OCI-LY3 (cell line): ENCODE measurements around the gene NKAPD1.

ENCODE experiments used
- H2AFZ ChIP-seq: fragments of 200-600, 300-600 bp; shearing (Covaris generic); 2 replicates; pipeline ENCODE4 v1.6.0; 2014; ENCODE audit warnings: antibody characterized with exemption, low read depth, low read length
- H3K27ac ChIP-seq: fragments of 200-600, 300-600 bp; sonication (generic); 2 replicates; pipeline ENCODE4 v1.5.1; 2014; ENCODE audit warnings: mild to moderate bottlenecking, low read length, moderate library complexity, mixed read lengths
- H3K27me3 ChIP-seq: fragments of 200-600, 300-600 bp; sonication (generic); 2 replicates; pipeline ENCODE4 v1.6.1; 2014; ENCODE audit warnings: low read depth, low read length, mixed read lengths
- H3K36me3 ChIP-seq: fragments of 200-600, 300-600 bp; sonication (generic); replicated peaks from 2 replicates; pipeline ENCODE3; 2014; ENCODE audit warnings: low read depth, low read length, mixed read lengths
- H3K4me1 ChIP-seq: fragments of 300-600, 200-600 bp; sonication (generic); 2 replicates; pipeline ENCODE4 v1.6.1; 2014; ENCODE audit warnings: low read length, mixed read lengths
- H3K4me2 ChIP-seq: fragments of 200-600, 300-600 bp; sonication (generic); 2 replicates; pipeline ENCODE4 v1.6.1; 2014; ENCODE audit warnings: low read length, mixed read lengths
- H3K4me3 ChIP-seq: fragments of 300-600, 200-600 bp; sonication (generic); 2 replicates; pipeline ENCODE4 v1.5.1; 2014; ENCODE audit warnings: antibody characterized with exemption, mild to moderate bottlenecking, low read length, moderate library complexity
- H3K79me2 ChIP-seq: fragments of 300-600, 200-600 bp; shearing (Covaris generic); 2 replicates; pipeline ENCODE4 v1.6.1; 2014; ENCODE audit warnings: mild to moderate bottlenecking, low read length, mixed read lengths
- H3K9ac ChIP-seq: fragments of 300-600, 200-600 bp; shearing (Covaris generic); 2 replicates; pipeline ENCODE4 v1.6.0; 2014; ENCODE audit warnings: mild to moderate bottlenecking, low read length, moderate library complexity
- H3K9me3 ChIP-seq: fragments of 200-600, 300-600 bp; shearing (Covaris generic); 2 replicates; pipeline ENCODE4 v1.6.1; 2014; ENCODE audit warnings: low read length, mixed read lengths; ENCODE audit not compliant: insufficient read depth
- H4K20me1 ChIP-seq: fragments of 200-600, 300-600 bp; sonication (generic); 2 replicates; pipeline ENCODE4 v1.6.1; 2016; ENCODE audit warnings: low read length, mixed read lengths; ENCODE audit not compliant: insufficient read depth
- CTCF ChIP-seq: fragments of 200-600, 300-600 bp; sonication (generic); IDR thresholded peaks from 2 replicates; pipeline ENCODE4 v1.5.1; 2014; ENCODE audit warnings: antibody characterized with exemption, low read length, low read depth
- EZH2phosphoT487 ChIP-seq: fragments of 200-600 bp; shearing (Covaris generic); IDR thresholded peaks from 2 replicates; pipeline ENCODE4 v1.6.1; 2018; ENCODE audit warnings: antibody characterized with exemption, mixed run types, low read depth

Gene NKAPD1

DNA sequence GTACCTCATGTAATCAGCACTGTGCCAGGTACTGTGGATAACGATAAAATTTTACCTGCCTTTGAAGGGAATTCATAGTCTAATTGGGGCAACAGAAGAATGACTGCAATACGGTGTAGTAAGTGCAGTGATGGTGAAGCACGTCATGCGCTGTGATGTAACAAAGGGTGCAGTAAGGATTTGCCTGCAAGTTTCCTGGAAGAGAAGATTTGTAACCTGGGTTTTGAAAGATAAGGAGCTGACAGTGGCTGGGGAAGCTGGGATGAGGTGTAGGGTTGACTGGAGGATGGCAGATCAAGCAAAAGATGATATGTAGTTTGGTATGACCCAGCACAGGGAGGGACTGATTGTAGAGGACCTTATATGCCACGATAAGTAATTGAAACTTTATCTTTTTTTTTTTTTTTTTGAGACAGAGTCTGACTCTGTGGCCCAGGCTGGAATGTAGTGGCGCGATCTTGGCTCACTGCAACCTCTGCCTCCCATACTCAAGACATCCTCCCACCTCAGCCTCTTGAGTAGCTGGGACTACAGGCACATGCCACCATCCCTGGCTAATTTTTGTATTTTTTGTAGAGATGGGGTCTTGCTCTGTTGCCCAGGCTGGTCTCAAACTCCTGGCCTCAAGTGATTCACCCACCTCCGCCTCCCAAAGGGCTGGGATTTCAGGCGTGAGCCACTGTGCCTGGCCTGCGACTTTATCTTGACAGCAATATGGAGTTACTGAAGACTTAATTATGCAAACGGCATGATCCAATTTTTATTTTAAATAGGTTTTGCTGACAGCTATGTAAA, 23.8 kb downstream of the NKAPD1 start:
- no peak overlapping the region for H2AFZ ChIP-seq
- no peaks in the 10 kb centered on the region for H3K79me2 ChIP-seq
- no peak overlapping the region for H3K4me3 ChIP-seq
- no peak overlapping the region for H3K27ac ChIP-seq
- no peaks in the 10 kb centered on the region for H3K9me3 ChIP-seq
- no peak overlapping the region for H3K9ac ChIP-seq
- H3K4me2 ChIP-seq = no peak overlapping the region
- peaks cover 5% of the 10 kb centered on the region for H3K36me3 ChIP-seq
- H3K27me3 ChIP-seq = no peaks in the 10 kb centered on the region
- no peaks in the 10 kb centered on the region for H4K20me1 ChIP-seq
- no peak for TF ChIP-seq EZH2phosphoT487
- no peak for TF ChIP-seq CTCF
- no peaks in the 10 kb centered on the region for H3K4me1 ChIP-seq

DNA sequence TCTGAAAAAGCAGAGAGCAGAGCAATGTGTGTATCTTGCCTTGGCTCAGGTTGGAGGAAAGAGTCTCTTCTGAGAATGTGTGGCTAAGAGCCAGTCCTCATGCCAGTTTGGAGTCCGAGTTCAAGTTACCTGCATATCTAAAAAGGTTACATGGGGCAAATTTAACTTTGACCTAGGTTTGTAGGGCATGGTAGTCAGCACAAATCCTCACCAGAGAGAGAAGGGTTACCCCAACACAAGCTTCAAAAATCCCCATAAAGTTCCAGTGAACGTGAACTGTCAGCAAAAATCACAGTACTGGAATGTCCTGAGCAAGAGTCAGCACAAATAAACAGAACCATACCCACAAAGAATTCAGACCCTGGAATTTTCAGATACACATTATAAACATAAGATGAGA, 26.4 kb downstream of the NKAPD1 start:
- no peak overlapping the region for H2AFZ ChIP-seq

DNA sequence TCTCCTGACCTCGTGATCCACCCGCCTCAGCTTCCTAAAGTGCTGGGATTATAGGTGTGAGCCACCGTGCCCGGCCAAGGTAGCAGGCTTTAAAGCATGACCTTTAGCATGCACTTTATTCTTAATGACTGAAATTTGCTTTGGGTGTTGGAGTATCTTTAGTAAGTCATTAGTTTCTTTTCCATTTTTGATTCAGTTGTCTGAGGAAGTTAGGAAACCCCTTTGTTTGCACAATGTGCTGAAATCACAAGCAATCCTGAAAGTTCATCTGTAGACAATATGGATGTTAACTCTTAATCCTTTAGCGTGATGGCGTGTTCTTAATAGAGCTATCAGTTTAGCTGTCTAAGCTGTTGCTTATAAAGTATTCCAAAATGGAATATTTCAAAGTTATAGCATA, 29.3 kb downstream of the NKAPD1 start:
- Histone ChIP-seq H2AFZ (no peak overlapping the region), H3K27me3 (no peaks in the 10 kb centered on the region), H3K4me1 (peaks cover 5% of the 10 kb centered on the region; the same call in 1 of the 2 replicates), H3K36me3 (no peaks in the 10 kb centered on the region), H3K9me3 (no peaks in the 10 kb centered on the region), H3K79me2 (no peaks in the 10 kb centered on the region), H3K4me3 (no peak overlapping the region), H3K4me2 (no peak overlapping the region), H3K9ac (no peak overlapping the region), H3K27ac (no peak overlapping the region), H4K20me1 (no peaks in the 10 kb centered on the region)
- TF ChIP-seq EZH2phosphoT487 = no peak
- no peak for TF ChIP-seq CTCF

More for the DNA sequence above, 26.4 kb downstream of the NKAPD1 start:
- Histone ChIP-seq H3K27ac (no peak overlapping the region), H4K20me1 (no peaks in the 10 kb centered on the region), H3K4me1 (peaks cover 5% of the 10 kb centered on the region; the same call in 1 of the 2 replicates), H3K9me3 (no peaks in the 10 kb centered on the region), H3K9ac (no peak overlapping the region), H3K79me2 (no peaks in the 10 kb centered on the region), H3K4me3 (no peak overlapping the region), H3K27me3 (no peaks in the 10 kb centered on the region), H3K36me3 (peaks cover 5% of the 10 kb centered on the region), H3K4me2 (no peak overlapping the region)
- no peak for TF ChIP-seq EZH2phosphoT487
- no peak for TF ChIP-seq CTCF

GRCh38 chr11:112106070-112106469, 32.0 kb downstream of the NKAPD1 start:
- Histone ChIP-seq H4K20me1 (no peaks in the 10 kb centered on the region), H2AFZ (no peak overlapping the region), H3K9me3 (no peaks in the 10 kb centered on the region), H3K27ac (no peak overlapping the region), H3K9ac (no peak overlapping the region), H3K4me2 (no peak overlapping the region), H3K4me3 (no peak overlapping the region), H3K4me1 (peaks cover 5% of the 10 kb centered on the region; the same call in 1 of the 2 replicates), H3K36me3 (no peaks in the 10 kb centered on the region), H3K27me3 (no peaks in the 10 kb centered on the region), H3K79me2 (no peaks in the 10 kb centered on the region)
- TF ChIP-seq EZH2phosphoT487 (no peak), CTCF (no peak)
